Upper lobe of left lung (tissue), 4 donors: Measurements from ENCODE around the gene CSNK1G1.

Source experiments
- CTCF ChIP-seq, 6 experiments: fragments of 450-650 bp in 4 of 6; fragments of 200-600 bp in 2 of 6; sonication (generic) in 2 of 6; IDR thresholded peaks; one replicate each; pipeline ENCODE4 v1.5.1; 2016 to 2019; ENCODE audit warnings: antibody characterized with exemption in 6 of 6
- POLR2A ChIP-seq, 4 donors: fragments of 450-650 bp; IDR thresholded peaks; one replicate each; pipeline ENCODE4 v1.5.1; 2016 to 2017; ENCODE audit warnings: antibody characterized with exemption in 4 of 4, mild to moderate bottlenecking in 2 of 4
- POLR2AphosphoS5 ChIP-seq, 2 donors: sonication (generic); formaldehyde crosslinking; IDR thresholded peaks; one replicate each; pipeline ENCODE4 v1.5.1; 2017; ENCODE audit warnings: antibody characterized with exemption in 2 of 2

- TF ChIP-seq POLR2AphosphoS5 (IDR thresholded peaks at IDR 0.05) = no peak
- no peak for TF ChIP-seq CTCF (IDR thresholded peaks at IDR 0.05)
- TF ChIP-seq POLR2A (IDR thresholded peaks at IDR 0.05) = no peak
These were observed 199.2 kb downstream of the CSNK1G1 start for GRCh38 chr15:64156652-64157331.
